Coronary artery (tissue), 2 donors: ENCODE data around the gene ACAD10.
"Not testable (repeated sequence)": the region's sequence is repeated elsewhere in the genome, so short reads cannot be mapped to it uniquely, and the experiment has no call there.

Source experiments
- DNase-seq: peaks from one replicate; pipeline ENCODE4 v3.0.0-alpha.2; 2017; ENCODE audit warnings: low spot score
- H3K27ac ChIP-seq, 2 donors: fragments of 200-600 bp; sonication (generic); one replicate each; pipeline ENCODE4 v1.5.1; 2016 to 2019
- H3K4me3 ChIP-seq: fragments of 200-600 bp; sonication (generic); 2 replicates; pipeline ENCODE4 v1.5.1; 2016; ENCODE audit warnings: mild to moderate bottlenecking, moderate library complexity
- TF ChIP-seq, protein P1 (sequence below): fragments of 200-600 bp; sonication (generic); IDR thresholded peaks from one replicate; pipeline ENCODE4 v1.5.1; 2019; ENCODE audit warnings: antibody characterized with exemption

ACAD10 gene

DNA sequence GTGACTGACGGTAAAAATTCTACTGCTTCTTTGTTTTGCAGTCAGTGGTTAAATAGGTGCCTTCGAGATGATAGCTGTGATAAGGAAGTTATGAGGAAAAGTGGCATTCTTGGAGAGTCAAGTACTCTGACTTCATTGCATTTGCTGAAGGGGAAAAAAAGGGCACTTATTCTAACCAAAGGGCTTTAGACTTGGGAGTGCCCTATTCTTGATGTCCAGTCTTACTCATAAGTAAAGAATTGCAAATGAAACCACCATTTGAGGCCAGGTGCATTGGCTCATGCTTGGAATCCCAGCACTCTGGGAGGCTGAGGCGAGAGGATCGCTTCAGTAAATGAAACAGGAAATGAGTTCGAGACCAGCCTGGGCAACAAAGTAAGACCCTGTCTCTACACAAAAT is 40.4 kb upstream of the ACAD10 start:
- TF ChIP-seq, protein P1, sequence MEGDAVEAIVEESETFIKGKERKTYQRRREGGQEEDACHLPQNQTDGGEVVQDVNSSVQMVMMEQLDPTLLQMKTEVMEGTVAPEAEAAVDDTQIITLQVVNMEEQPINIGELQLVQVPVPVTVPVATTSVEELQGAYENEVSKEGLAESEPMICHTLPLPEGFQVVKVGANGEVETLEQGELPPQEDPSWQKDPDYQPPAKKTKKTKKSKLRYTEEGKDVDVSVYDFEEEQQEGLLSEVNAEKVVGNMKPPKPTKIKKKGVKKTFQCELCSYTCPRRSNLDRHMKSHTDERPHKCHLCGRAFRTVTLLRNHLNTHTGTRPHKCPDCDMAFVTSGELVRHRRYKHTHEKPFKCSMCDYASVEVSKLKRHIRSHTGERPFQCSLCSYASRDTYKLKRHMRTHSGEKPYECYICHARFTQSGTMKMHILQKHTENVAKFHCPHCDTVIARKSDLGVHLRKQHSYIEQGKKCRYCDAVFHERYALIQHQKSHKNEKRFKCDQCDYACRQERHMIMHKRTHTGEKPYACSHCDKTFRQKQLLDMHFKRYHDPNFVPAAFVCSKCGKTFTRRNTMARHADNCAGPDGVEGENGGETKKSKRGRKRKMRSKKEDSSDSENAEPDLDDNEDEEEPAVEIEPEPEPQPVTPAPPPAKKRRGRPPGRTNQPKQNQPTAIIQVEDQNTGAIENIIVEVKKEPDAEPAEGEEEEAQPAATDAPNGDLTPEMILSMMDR = no peak

DNA sequence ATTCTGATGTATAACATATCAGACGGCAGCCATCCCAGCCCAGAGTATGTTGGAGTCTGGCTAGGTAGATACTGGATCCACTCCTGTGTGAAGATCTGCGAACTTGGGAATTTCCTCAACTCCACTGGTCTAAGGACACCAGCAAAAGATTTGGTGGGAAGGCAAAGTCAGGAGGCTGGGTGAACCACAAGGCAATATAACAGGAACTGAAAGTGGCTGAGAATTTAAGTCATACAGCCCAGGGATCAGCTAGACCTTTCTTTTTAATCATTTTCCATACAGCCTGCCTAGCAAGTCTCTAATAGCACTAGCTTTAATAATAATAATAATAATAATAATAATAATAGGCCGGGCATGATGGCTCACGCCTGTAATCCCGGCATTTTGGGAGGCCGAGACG is 34.9 kb upstream of the ACAD10 start:
- TF ChIP-seq, protein P1 = no peak
- no peak overlapping the region for H3K27ac ChIP-seq
- DNase-seq = no peak
- no peak overlapping the region for H3K4me3 ChIP-seq

More for the DNA sequence above, 40.4 kb upstream of the ACAD10 start:
- no peak for DNase-seq
- Histone ChIP-seq H3K4me3 (no peak overlapping the region), H3K27ac (no peak overlapping the region)

DNA sequence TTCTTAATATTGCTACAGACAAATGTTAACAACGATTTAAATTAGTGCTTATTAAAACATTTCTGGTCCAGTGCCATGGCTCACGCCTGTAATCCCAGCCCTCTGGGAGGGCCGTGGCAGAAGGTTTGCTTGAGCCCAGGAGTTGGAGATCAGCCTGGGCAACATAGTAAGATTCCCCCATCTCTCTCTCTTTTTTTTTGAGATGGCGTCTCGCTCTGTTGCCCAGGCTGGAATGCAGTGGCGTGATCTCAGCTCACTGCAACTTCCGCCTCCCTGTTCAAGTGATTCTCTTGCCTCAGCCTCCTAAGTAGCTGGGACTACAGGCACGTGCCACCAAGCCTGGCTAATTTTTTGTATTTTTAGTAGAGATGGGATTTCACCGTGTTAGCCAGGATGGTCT is 33.3 kb upstream of the ACAD10 start:
- H3K4me3 ChIP-seq, H3K27ac ChIP-seq: not testable (repeated sequence)

DNA sequence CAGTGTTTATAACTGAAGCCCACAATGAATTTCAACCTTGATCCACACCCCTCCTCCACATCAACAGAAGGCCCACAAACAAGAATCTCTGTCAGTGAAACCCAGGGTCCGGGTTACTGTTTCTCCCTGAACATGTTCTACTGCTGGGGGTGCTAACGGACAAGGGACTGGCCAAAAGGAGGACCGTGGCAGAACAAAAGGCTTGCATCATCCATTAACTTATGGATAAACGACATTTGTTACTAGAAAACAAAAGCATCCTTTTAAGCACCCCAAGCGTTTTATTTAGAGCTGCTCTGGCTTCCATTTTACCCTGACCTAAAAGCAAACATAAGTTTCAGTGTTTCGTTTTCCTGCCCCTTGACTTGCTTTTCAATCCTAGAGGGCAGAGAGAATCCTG is 32.3 kb upstream of the ACAD10 start:
- no peak overlapping the region for H3K27ac ChIP-seq
- DNase-seq = no peak
- TF ChIP-seq, protein P1 = no peak
- no peak overlapping the region for H3K4me3 ChIP-seq

More for the DNA sequence above, 33.3 kb upstream of the ACAD10 start:
- not testable (repeated sequence) for DNase-seq

DNA sequence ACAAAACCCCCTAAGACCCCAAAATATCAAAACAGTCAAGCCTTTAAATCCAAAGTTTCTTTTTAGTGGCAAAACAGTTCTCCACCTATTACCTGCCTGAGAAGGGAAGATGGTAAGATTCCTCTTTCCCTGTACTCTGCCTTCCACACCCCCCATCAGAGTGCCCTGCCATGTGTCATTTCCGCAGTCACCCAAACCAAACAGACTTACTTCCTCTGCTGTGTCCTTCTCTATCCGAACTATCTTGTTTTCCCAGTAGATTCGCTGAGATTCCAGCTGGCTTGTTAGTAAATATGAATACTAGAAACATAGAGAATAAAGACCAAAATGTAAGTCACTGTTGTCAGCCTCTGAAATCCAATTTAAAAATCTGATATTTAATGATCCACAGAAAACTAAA is 30.5 kb upstream of the ACAD10 start:
- DNase-seq = no peak
- TF ChIP-seq, protein P1 = no peak
- Histone ChIP-seq H3K4me3 (no peak overlapping the region), H3K27ac (no peak overlapping the region)

DNA sequence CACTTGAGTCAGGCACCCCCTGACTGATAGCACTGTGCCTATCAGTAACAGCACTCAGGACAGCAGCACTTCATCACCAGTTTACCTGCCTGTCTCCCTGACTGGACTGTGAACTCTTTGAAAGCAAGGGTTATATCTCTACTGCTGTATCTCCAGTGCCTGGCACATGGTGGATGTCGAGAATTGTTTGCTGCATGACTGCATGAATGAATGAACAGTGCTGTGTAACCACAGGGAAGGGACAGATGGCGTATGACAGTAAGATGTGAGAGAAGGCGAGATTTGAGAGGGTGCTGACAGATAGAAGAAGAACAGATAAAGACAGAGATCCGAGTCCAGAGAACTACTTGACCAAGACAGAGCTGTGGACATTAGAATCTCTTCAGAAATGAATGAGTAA is 29.8 kb upstream of the ACAD10 start:
- no peak overlapping the region for H3K27ac ChIP-seq
- DNase-seq = no peak
- TF ChIP-seq, protein P1 = no peak

DNA sequence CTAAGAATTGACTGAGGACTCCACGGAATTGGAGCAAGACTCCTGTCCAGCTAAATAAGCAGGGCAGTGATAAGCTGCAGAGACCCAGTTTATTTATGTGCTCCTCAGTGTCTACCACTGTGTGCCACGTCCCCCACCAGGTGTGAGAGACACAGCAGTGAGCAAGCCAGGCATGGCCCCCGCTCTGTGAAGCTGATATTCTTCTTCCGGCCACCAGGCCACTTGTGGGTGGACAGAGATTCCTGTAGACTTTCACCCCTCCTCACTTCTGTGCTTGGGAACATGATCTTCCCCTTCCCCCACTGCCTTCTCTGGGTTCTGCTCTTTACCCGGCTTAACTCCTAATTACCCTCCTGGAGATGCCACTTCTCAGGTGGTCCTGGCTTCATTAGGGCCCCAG is 21.4 kb upstream of the ACAD10 start:
- no peak overlapping the region for H3K4me3 ChIP-seq
- TF ChIP-seq, protein P1 = no peak
- H3K27ac ChIP-seq = no peak overlapping the region
- DNase-seq = no peak

More for the DNA sequence above, 29.8 kb upstream of the ACAD10 start:
- no peak overlapping the region for H3K4me3 ChIP-seq
